Superior temporal gyrus (tissue), 1 donor: ENCODE measurements around the gene MYL3.
"Not testable (repeated sequence)": the region's sequence is repeated elsewhere in the genome, so short reads cannot be mapped to it uniquely, and the experiment has no call there.

Experiments used
- DNase-seq: peaks from one replicate; pipeline ENCODE4 v3.0.0-alpha.2; 2016; ENCODE audit errors: extremely low spot score

MYL3 gene

GRCh38 chr3:46830801-46831200, 32.4 kb downstream of the MYL3 start:
- no peak for DNase-seq

GRCh38 chr3:46829699-46830208, 33.5 kb downstream of the MYL3 start:
- no peak for DNase-seq

GRCh38 chr3:46825450-46825849, 37.8 kb downstream of the MYL3 start:
- no peak for DNase-seq

GRCh38 chr3:46824211-46824970, 38.9 kb downstream of the MYL3 start:
- no peak for DNase-seq

- DNase-seq = not testable (repeated sequence)
These were observed 39.9 kb downstream of the MYL3 start for GRCh38 chr3:46823314-46823713.

GRCh38 chr3:46821553-46821952, 41.7 kb downstream of the MYL3 start:
- no peak for DNase-seq

GRCh38 chr3:46820852-46821251, 42.4 kb downstream of the MYL3 start:
- DNase-seq = no peak

- no peak for DNase-seq
These were observed 50.9 kb downstream of the MYL3 start for GRCh38 chr3:46812237-46812791.

GRCh38 chr3:46811615-46812236, 51.5 kb downstream of the MYL3 start:
- DNase-seq = no peak

GRCh38 chr3:46808766-46809165, 54.5 kb downstream of the MYL3 start:
- DNase-seq = not testable (repeated sequence)
